ENCODE results near the gene VRK3. TPM values are rescaled to one million over a fixed set of nuclear protein-coding genes. Genes with fewer than 3 reads are reported as not detected.
"Not testable (repeated sequence)": the region's sequence is repeated elsewhere in the genome, so short reads cannot be mapped to it uniquely, and the experiment has no call there.

VRK3 gene
- total RNA-seq, 6 donors from 2014 or later, result 28.6 to 82.8 (median 38.4) TPM

- no peak overlapping the region for H3K4me3 ChIP-seq
- WGBS, 2 donors, result 76 to 86% methylated on average over 16 to 18 of the region's 18 CpGs
- no peaks in the 10 kb centered on the region for H3K9me3 ChIP-seq
- peaks cover 9 to 38% (median 31%) of the 10 kb centered on the region in 4 donors for H3K36me3 ChIP-seq
- no peaks in the 10 kb centered on the region for H3K27me3 ChIP-seq
- DNase-seq, result peak; percentile 40 to 79
- peaks cover 0 to 6% (median 1%) of the 10 kb centered on the region in 4 donors for H3K4me1 ChIP-seq
- ATAC-seq (ENCODE audit: low FRiP score in 2 of 2), result peak in 1 of 2 donors; percentile 57
- H3K27ac ChIP-seq, result no peak overlapping the region
- peak in 1 of 2 donors; percentile 27 for TF ChIP-seq POLR2AphosphoS5 (IDR thresholded peaks at IDR 0.05)
- TF ChIP-seq POLR2A (IDR thresholded peaks at IDR 0.05), result no peak
- no peak for TF ChIP-seq CTCF (IDR thresholded peaks at IDR 0.05)
- no peak for TF ChIP-seq EP300 (IDR thresholded peaks at IDR 0.05)
Observed at GRCh38 chr19:49973987-49974386, 51.2 kb downstream of the VRK3 start.

- Histone ChIP-seq H3K27ac (no peak overlapping the region), H3K36me3 (peaks cover under 1 to 26% (median 21%) of the 10 kb centered on the region in 4 donors), H3K4me3 (no peak overlapping the region), H3K4me1 (peaks cover 0 to 12% (median 3%) of the 10 kb centered on the region in 4 donors), H3K9me3 (no peaks in the 10 kb centered on the region), H3K27me3 (no peaks in the 10 kb centered on the region)
- WGBS, 2 donors, result 86 to 94% methylated on average over 5 to 6 of the region's 6 CpGs
- TF ChIP-seq POLR2AphosphoS5 (IDR thresholded peaks at IDR 0.05) (no peak), EP300 (IDR thresholded peaks at IDR 0.05) (no peak), CTCF (IDR thresholded peaks at IDR 0.05) (no peak), POLR2A (IDR thresholded peaks at IDR 0.05) (no peak)
- ATAC-seq (ENCODE audit: low FRiP score in 2 of 2), result no peak
- DNase-seq, result no peak
Observed at GRCh38 chr19:49972841-49973240, 52.3 kb downstream of the VRK3 start.

- no peaks in the 10 kb centered on the region for H3K9me3 ChIP-seq
- H3K27ac ChIP-seq, result no peak overlapping the region
- TF ChIP-seq CTCF (IDR thresholded peaks at IDR 0.05), result no peak
- TF ChIP-seq POLR2AphosphoS5 (IDR thresholded peaks at IDR 0.05), result no peak
- no peak for TF ChIP-seq EP300 (IDR thresholded peaks at IDR 0.05)
- TF ChIP-seq POLR2A (IDR thresholded peaks at IDR 0.05), result no peak
- peaks cover 0 to 18% (median 12%) of the 10 kb centered on the region in 4 donors for H3K36me3 ChIP-seq
- H3K4me1 ChIP-seq, result peaks cover 0 to 12% (median 3%) of the 10 kb centered on the region in 4 donors
- DNase-seq (no peak), ATAC-seq (ENCODE audit: low FRiP score in 2 of 2) (no peak)
- no peaks in the 10 kb centered on the region for H3K27me3 ChIP-seq
- no peak overlapping the region for H3K4me3 ChIP-seq
- WGBS, 2 donors, result 17 to 82% methylated on average over 1 to 8 of the region's 12 CpGs
Observed at GRCh38 chr19:49971991-49972411, 53.2 kb downstream of the VRK3 start.

- H3K27ac ChIP-seq, H3K9me3 ChIP-seq, H3K36me3 ChIP-seq, H3K4me3 ChIP-seq, H3K27me3 ChIP-seq: not testable (repeated sequence)
- WGBS, 2 donors, result 11 to 20% methylated on average over 1 to 4 of the region's 9 CpGs
- peak; percentile 56 to 83 for ATAC-seq (ENCODE audit: low FRiP score in 2 of 2)
- peak in 1 of 2 donors; percentile 15 for TF ChIP-seq POLR2AphosphoS5 (IDR thresholded peaks at IDR 0.05)
- peaks cover 0 to 12% (median 3%) of the 10 kb centered on the region in 4 donors for H3K4me1 ChIP-seq
- DNase-seq, result peak in 1 of 2 donors; percentile 49
Observed at GRCh38 chr19:49969355-49969754, 55.8 kb downstream of the VRK3 start.

GRCh38 chr19:49968279-49968922, 56.8 kb downstream of the VRK3 start:
- DNase-seq (peak in 1 of 2 donors; percentile 29), ATAC-seq (ENCODE audit: low FRiP score in 2 of 2) (peak in 1 of 2 donors; percentile 31)
- H3K4me3 ChIP-seq, result no peak overlapping the region
- no peaks in the 10 kb centered on the region for H3K9me3 ChIP-seq
- peaks cover 0 to 8% (median 3%) of the 10 kb centered on the region in 4 donors for H3K4me1 ChIP-seq
- no peaks in the 10 kb centered on the region for H3K36me3 ChIP-seq
- WGBS, 2 donors, result 67 to 71% methylated on average over 5 of the region's 5 CpGs
- TF ChIP-seq EP300 (IDR thresholded peaks at IDR 0.05) (no peak), POLR2A (IDR thresholded peaks at IDR 0.05) (no peak), CTCF (IDR thresholded peaks at IDR 0.05) (no peak)
- no peaks in the 10 kb centered on the region for H3K27me3 ChIP-seq
- peak overlapping the region in 1 of 4 donors; percentile 29 for H3K27ac ChIP-seq

- peak; percentile 61 to 77 for ATAC-seq (ENCODE audit: low FRiP score in 2 of 2)
- WGBS, 2 donors, result 53% methylated on average over 5 of the region's 10 CpGs; no CpG with 5 or more reads in 1 of the 2 donors
- not testable (repeated sequence) for H3K4me1 ChIP-seq, H3K27me3 ChIP-seq, H3K27ac ChIP-seq, DNase-seq, H3K4me3 ChIP-seq, H3K9me3 ChIP-seq, H3K36me3 ChIP-seq
Observed at GRCh38 chr19:49960980-49961379, 64.2 kb downstream of the VRK3 start, which contains the start of gene SIGLEC11. TSS of gene SIGLEC11 (minus strand) at chr19:49961172. CDS start at chr19:49961081, 91 bp downstream.

- peak in 1 of 2 donors; percentile 69 for ATAC-seq (ENCODE audit: low FRiP score in 2 of 2)
- not testable (repeated sequence) for DNase-seq, H3K9me3 ChIP-seq, H3K27ac ChIP-seq, H3K27me3 ChIP-seq, H3K36me3 ChIP-seq, H3K4me3 ChIP-seq
- H3K4me1 ChIP-seq, result peaks cover 2 to 10% (median 7%) of the 10 kb centered on the region in 4 donors
- WGBS, 2 donors, result no CpG with 5 or more reads among the region's 12 CpGs
Observed at GRCh38 chr19:49959892-49960291, 65.3 kb downstream of the VRK3 start.

GRCh38 chr19:49958596-49958995, 66.6 kb downstream of the VRK3 start:
- DNase-seq; ATAC-seq (ENCODE audit: low FRiP score in 2 of 2): not testable (repeated sequence)
- 67 to 80% methylated on average over 2 to 13 of the region's 13 CpGs for WGBS, 2 donors

More at GRCh38 chr19:49958596-49958995, 66.6 kb downstream of the VRK3 start:
- H3K27ac ChIP-seq, H3K27me3 ChIP-seq, H3K36me3 ChIP-seq, H3K9me3 ChIP-seq, H3K4me3 ChIP-seq: not testable (repeated sequence)
- H3K4me1 ChIP-seq, result peaks cover 15 to 23% (median 19%) of the 10 kb centered on the region in 4 donors

All from upper lobe of left lung (tissue), 6 donors.